Ovary (tissue), 9 donors: ENCODE data around the gene CNNM4. TPM values are rescaled to one million over a fixed set of nuclear protein-coding genes. Genes with fewer than 3 reads are reported as not detected.

Experiments
- DNase-seq, 5 donors: peaks; one replicate each; pipeline ENCODE4 v3.0.0-alpha.2; 2019 to 2020
- H3K27ac ChIP-seq, 2 donors: fragments of 200-600 bp; one replicate each; pipeline versions ENCODE4 v1.5.1 to v1.8.0; 2019 to 2022
- H3K27me3 ChIP-seq: fragments of 200-600 bp; one replicate; pipeline ENCODE4 v1.8.0; 2022
- H3K36me3 ChIP-seq: fragments of 200-600 bp; sonication (generic); one replicate; pipeline ENCODE4 v1.5.1; 2019
- H3K4me1 ChIP-seq: one replicate; pipeline ENCODE4 v1.8.1; 2013; ENCODE audit warnings: mild to moderate bottlenecking, moderate library complexity; ENCODE audit not compliant: insufficient read depth
- H3K4me3 ChIP-seq: fragments of 200-600 bp; sonication (generic); one replicate; pipeline ENCODE4 v1.5.1; 2017
- H3K9me3 ChIP-seq, 2 donors: fragments of 200-600 bp in 1 of 2; sonication (generic) in 1 of 2; one replicate each; pipeline versions ENCODE4 v1.5.1 to v1.8.1; 2013 to 2019; ENCODE audit warnings: mild to moderate bottlenecking in 1 of 2, moderate library complexity in 1 of 2
- EP300 ChIP-seq: sonication (generic); formaldehyde crosslinking; IDR thresholded peaks from one replicate; pipeline ENCODE4 v1.6.1; 2017; ENCODE audit warnings: antibody characterized with exemption
- POLR2A ChIP-seq: fragments of 450-650 bp; IDR thresholded peaks from one replicate; pipeline ENCODE4 v1.6.1; 2017; ENCODE audit warnings: antibody characterized with exemption, mild to moderate bottlenecking, moderate library complexity
- WGBS, 3 donors: extraction: QIAGEN DNeasy Blood & Tissue Kit in 1 of 3; methylation state at CpG; one replicate each; pipeline versions ENCODE4 v1.1.5 to v1.1.7; 2013 to 2017; 5-methylcytosine and 5-hydroxymethylcytosine counted together
- intact Hi-C, 4 donors: fragments of 100-400 bp; cut with DNase I; formaldehyde crosslinking; loops; one replicate each; pipeline versions ENCODE4 v1.11.0 to v1.15.1; 2022 to 2023
- polyA plus RNA-seq, 2 donors: library from polyadenylated mRNA; stranded (reverse); fragments of 200-250 nt in 1 of 2; fragments of 350-450 nt in 1 of 2; fragmentation: Illumina TruSeq in 1 of 2; extraction: RNeasy Lipid Tissue Mini Kit (QIAGEN cat#74804) in 1 of 2; gene quantifications; one replicate each; pipeline ENCODE4 v1.2.3, GENCODE V29; 2013 to 2014
- total RNA-seq, 7 donors: library from RNA; depleted of rRNA in 2 of 7; stranded (reverse); fragments of >200 nt in 2 of 7; fragmentation: NEBNext Ultra II Directional in 3 of 7; extraction: Animal tissue kit (Norgen Biotek cat#: 25700) in 3 of 7; gene quantifications; one replicate each; pipeline versions ENCODE4 v1.1.0 to v1.2.4, GENCODE V29; 2016 to 2023
- TF ChIP-seq, protein P1 (sequence below), 3 donors: fragments of 450-650 bp in 2 of 3; fragments of 200-600 bp in 1 of 3; IDR thresholded peaks; one replicate each; pipeline versions ENCODE4 v1.5.1 to v1.8.0; 2016 to 2022; ENCODE audit warnings: antibody characterized with exemption in 3 of 3, mild to moderate bottlenecking in 1 of 3
- donor health status: DM: no; HTN: no; CAD: no; lungs with moderate emphysema.
- donor health status: DM: no; HTN: no; CAD: no.
- donor health status: Bipolar disorder and iron deficiency.
- donor health status: DM: yes; HTN: yes; CAD: no.
- donor health status: DM: no; HTN: no; CAD: no.
- donor health status: DM: yes; HTN: yes; CAD: no.

Gene CNNM4
- total and polyA plus RNA-seq, 9 donors: 2.7 to 8.3 (median 7.0) TPM

DNA sequence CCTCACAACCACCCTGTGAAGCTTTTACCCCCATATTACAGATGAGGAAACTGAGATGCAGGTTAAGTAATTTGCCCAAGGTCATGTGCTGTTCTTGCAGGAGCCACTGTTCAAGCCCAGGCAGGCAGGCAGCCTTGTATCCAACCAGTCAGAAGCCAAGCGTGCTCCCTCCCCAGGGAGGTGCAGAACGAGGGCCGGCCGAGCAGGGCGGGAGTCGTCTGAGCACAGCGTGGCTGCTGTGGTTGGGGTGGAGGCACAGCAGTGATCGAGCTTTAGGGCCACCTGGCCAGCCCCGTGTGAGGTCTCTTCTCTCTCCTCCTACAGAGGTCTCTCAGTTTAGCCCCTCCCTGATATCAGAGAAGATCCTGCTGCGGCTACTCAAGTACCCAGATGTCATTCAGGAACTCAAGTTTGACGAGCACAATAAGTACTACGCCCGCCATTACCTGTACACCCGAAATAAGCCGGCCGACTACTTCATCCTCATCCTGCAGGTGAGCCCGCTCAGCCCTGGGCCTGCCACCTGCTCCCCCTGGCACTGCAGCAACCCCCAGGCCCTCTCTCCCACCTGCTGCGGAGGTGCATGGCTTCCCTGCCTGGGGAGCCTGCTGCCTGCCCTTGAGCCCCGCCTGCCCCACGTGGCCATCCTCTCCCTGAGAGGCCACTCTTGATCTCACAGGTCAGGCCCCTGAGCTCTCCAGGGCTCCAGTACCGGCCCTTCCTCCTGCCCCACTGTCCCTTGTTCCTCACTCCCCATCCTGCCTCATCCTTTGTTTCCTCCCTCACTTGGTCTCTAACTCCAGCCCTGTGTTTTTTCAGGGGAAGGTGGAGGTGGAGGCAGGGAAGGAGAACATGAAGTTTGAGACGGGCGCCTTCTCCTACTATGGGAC is 38.3 kb downstream of the CNNM4 start:
- no peak overlapping the region for H3K4me3 ChIP-seq
- no peaks in the 10 kb centered on the region for H3K4me1 ChIP-seq
- no peak for DNase-seq
- H3K27ac ChIP-seq: no peak overlapping the region
- intact Hi-C loops: no loop called here
- 87 to 88% (median 87%) methylated on average over 23 of the region's 23 CpGs for WGBS, 3 donors
- H3K27me3 ChIP-seq: no peaks in the 10 kb centered on the region
- TF ChIP-seq EP300 (no peak), POLR2A (no peak)
- TF ChIP-seq, protein P1, sequence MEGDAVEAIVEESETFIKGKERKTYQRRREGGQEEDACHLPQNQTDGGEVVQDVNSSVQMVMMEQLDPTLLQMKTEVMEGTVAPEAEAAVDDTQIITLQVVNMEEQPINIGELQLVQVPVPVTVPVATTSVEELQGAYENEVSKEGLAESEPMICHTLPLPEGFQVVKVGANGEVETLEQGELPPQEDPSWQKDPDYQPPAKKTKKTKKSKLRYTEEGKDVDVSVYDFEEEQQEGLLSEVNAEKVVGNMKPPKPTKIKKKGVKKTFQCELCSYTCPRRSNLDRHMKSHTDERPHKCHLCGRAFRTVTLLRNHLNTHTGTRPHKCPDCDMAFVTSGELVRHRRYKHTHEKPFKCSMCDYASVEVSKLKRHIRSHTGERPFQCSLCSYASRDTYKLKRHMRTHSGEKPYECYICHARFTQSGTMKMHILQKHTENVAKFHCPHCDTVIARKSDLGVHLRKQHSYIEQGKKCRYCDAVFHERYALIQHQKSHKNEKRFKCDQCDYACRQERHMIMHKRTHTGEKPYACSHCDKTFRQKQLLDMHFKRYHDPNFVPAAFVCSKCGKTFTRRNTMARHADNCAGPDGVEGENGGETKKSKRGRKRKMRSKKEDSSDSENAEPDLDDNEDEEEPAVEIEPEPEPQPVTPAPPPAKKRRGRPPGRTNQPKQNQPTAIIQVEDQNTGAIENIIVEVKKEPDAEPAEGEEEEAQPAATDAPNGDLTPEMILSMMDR (IDR thresholded peaks at IDR 0.05): no peak
- H3K9me3 ChIP-seq: no peaks in the 10 kb centered on the region
- no peaks in the 10 kb centered on the region for H3K36me3 ChIP-seq

DNA sequence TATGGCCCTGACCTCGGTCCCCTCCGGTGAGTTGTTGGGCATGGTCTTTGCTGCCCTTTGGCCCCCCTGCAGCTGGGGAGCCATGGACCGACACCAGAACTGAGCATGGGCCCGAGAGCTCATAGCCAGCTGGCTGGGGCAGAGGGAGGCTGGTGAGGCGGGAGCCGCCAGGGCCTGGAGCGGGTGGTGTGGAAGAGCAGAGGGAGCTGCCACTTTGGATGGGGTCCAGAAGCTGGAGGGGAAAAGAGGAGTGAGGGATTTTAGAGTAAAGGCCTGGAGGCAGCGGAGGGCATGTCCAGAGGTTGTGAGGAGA is 38.9 kb downstream of the CNNM4 start:
- Histone ChIP-seq H3K27ac (no peak overlapping the region), H3K36me3 (no peaks in the 10 kb centered on the region), H3K27me3 (no peaks in the 10 kb centered on the region), H3K9me3 (no peaks in the 10 kb centered on the region), H3K4me3 (no peak overlapping the region), H3K4me1 (no peaks in the 10 kb centered on the region)
- intact Hi-C loops: no loop called here
- 88 to 93% (median 88%) methylated on average over 8 of the region's 8 CpGs for WGBS, 3 donors
- no peak for DNase-seq
- no peak for TF ChIP-seq EP300
- no peak for TF ChIP-seq POLR2A
- TF ChIP-seq, protein P1 (IDR thresholded peaks at IDR 0.05): no peak

DNA sequence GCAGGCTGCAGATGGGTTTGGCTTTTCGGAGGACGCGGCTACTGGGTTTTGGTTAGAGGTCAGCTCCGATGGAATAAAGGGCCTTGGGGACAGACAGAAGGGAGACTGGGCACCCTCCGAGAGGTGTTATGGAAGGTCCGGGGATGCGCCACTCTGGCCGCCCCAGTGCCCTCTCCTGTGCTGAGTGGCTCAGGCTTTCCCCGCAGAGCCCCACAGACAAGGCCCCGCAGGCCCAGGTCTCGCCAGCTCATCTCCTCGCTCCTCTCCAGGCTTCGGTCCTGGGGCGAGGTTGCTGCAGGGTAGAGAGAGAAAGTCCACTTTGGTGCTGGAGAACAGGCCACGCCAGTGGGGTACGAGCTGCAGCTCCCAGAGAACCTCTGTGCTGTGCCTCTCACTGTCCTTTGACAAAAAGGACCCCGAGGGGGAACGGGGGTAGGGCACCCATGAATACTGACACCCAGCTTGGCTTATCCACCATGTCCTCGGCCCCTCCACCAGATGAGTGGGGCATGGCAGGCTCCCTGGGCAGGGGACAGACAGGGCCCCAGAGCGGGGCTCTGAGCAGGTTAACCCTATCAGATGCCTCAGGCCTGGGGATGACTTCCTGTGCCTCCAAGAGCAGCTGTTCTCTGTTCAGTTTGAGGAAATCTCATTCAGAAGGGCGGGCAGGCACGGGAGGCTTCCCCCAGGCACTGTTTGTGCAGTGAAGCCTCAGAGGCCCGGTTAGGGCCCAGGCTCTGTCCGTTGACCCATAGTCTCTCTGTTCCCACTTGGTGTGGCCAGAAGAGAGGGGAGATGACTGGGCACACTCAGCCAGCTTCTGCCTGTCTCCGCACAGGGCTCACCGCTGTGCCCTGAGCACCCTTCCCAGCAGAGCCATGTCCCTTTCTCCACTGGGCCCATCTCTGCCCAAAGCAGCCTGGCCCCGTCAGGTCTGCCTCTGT is 39.6 kb downstream of the CNNM4 start:
- no peak overlapping the region for H3K4me3 ChIP-seq
- H3K36me3 ChIP-seq: no peaks in the 10 kb centered on the region
- TF ChIP-seq POLR2A (no peak), EP300 (no peak)
- TF ChIP-seq, protein P1 (IDR thresholded peaks at IDR 0.05): no peak
- H3K27ac ChIP-seq: no peak overlapping the region
- no peaks in the 10 kb centered on the region for H3K9me3 ChIP-seq
- H3K27me3 ChIP-seq: no peaks in the 10 kb centered on the region
- peak in 1 of 5 donors; percentile 31 for DNase-seq
- intact Hi-C loops: loop anchor here in 1 of 4 donors (5.0 kb wide), 1 partner anchor 268 kb away; no protein-coding TSS in a partner anchor
- WGBS, 3 donors: 91 to 93% (median 92%) methylated on average over 27 of the region's 27 CpGs
- no peaks in the 10 kb centered on the region for H3K4me1 ChIP-seq

DNA sequence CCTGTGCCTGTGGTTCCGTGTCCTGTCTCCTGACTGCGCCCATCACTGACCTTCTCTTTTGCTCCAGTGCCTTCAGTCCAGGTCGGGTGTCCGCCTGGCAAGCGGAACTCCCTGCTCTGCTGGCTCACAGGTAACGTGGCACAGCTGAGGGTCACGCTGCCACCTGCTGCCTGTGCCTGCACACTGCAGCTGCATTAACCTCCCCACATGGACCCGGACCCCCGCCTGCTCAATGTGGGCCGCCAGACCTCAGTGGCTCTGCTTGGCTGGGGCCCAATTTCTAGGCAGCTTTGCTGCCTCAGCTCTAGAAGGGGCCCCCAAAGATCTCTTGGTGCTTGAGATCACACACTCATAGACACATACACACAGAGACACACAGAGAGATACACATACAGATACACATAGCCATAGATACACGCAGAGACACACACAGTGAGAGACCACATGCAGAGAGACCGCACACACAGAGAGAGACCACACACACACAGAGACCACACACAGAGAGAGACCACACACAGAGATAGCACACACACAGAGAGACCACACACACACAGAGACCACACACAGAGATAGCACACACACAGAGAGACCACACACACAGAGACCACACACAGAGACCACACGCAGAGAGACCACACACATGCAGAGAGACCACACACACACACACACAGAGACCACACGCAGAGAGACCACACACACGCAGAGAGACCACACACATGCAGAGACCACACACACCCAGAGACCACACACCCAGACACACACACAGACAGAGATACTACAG is 40.5 kb downstream of the CNNM4 start:
- no peak for TF ChIP-seq POLR2A
- TF ChIP-seq, protein P1 (IDR thresholded peaks at IDR 0.05): peak; percentile 43 to 60 (median 58)
- DNase-seq: peak; percentile 66 to 79 (median 72)
- Histone ChIP-seq H3K36me3 (no peaks in the 10 kb centered on the region), H3K4me1 (no peaks in the 10 kb centered on the region), H3K27me3 (no peaks in the 10 kb centered on the region), H3K27ac (no peak overlapping the region), H3K9me3 (no peaks in the 10 kb centered on the region), H3K4me3 (no peak overlapping the region)
- intact Hi-C loops: loop anchor here in 1 of 4 donors (5.0 kb wide), 1 partner anchor 269 kb away; no protein-coding TSS in a partner anchor
- WGBS, 3 donors: 60 to 67% (median 61%) methylated on average over 15 of the region's 15 CpGs
